PFSK-1 (cell line): Measurements from ENCODE around the gene CBL.

ENCODE experiments used
- SIN3A ChIP-seq: IDR thresholded peaks from 2 replicates; pipeline ENCODE4 v1.6.1; 2012; ENCODE audit warnings: mild to moderate bottlenecking, low read length, moderate library complexity, borderline replicate concordance; ENCODE audit not compliant: insufficient read depth
- TF ChIP-seq, protein P1 (sequence below), 2 experiments: IDR thresholded peaks; 2 replicates each; pipeline versions ENCODE4 v1.6.1 to v1.8.0; 2011 to 2012; ENCODE audit warnings: low read depth in 2 of 2, low read length in 2 of 2, control low read depth in 1 of 2, inconsistent platforms in 1 of 2, mild to moderate bottlenecking in 1 of 2, moderate library complexity in 1 of 2; ENCODE audit not compliant: insufficient read depth in 1 of 2

DNA sequence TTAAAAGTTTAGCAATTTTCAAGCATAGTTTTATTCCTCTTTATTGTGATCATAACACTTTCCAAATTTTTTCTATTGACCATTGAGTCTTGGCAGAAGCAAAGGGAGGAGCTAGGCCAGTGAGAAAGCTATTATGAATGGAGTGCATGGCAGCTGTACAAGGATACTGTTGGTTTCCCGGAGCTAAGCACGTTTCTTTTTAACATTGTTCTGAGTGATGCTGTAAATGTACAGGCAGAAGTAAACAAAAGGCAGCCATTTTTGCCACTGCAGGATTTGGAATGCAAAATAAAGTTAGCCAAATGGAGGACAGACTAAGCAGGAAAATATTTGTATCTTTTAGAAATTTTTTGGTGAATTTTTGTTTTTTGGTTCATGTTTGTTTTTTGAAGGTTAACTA, 16.2 kb downstream of the CBL start:
- TF ChIP-seq, protein P1, sequence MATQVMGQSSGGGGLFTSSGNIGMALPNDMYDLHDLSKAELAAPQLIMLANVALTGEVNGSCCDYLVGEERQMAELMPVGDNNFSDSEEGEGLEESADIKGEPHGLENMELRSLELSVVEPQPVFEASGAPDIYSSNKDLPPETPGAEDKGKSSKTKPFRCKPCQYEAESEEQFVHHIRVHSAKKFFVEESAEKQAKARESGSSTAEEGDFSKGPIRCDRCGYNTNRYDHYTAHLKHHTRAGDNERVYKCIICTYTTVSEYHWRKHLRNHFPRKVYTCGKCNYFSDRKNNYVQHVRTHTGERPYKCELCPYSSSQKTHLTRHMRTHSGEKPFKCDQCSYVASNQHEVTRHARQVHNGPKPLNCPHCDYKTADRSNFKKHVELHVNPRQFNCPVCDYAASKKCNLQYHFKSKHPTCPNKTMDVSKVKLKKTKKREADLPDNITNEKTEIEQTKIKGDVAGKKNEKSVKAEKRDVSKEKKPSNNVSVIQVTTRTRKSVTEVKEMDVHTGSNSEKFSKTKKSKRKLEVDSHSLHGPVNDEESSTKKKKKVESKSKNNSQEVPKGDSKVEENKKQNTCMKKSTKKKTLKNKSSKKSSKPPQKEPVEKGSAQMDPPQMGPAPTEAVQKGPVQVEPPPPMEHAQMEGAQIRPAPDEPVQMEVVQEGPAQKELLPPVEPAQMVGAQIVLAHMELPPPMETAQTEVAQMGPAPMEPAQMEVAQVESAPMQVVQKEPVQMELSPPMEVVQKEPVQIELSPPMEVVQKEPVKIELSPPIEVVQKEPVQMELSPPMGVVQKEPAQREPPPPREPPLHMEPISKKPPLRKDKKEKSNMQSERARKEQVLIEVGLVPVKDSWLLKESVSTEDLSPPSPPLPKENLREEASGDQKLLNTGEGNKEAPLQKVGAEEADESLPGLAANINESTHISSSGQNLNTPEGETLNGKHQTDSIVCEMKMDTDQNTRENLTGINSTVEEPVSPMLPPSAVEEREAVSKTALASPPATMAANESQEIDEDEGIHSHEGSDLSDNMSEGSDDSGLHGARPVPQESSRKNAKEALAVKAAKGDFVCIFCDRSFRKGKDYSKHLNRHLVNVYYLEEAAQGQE (IDR thresholded peaks at IDR 0.05; ENCODE audit: insufficient read depth in 1 of 2, low read depth in 2 of 2, low read length in 2 of 2), result no peak
- no peak for TF ChIP-seq SIN3A
